GM12801 (cell line): Measurements from ENCODE around the gene TRIM52.

ENCODE experiments used
- TF ChIP-seq, protein P1 (sequence below): IDR thresholded peaks from one replicate; pipeline ENCODE4 v1.5.1; 2011; ENCODE audit warnings: control low read depth; ENCODE audit not compliant: insufficient read length; ENCODE audit errors: extremely low read depth

TRIM52 gene

DNA sequence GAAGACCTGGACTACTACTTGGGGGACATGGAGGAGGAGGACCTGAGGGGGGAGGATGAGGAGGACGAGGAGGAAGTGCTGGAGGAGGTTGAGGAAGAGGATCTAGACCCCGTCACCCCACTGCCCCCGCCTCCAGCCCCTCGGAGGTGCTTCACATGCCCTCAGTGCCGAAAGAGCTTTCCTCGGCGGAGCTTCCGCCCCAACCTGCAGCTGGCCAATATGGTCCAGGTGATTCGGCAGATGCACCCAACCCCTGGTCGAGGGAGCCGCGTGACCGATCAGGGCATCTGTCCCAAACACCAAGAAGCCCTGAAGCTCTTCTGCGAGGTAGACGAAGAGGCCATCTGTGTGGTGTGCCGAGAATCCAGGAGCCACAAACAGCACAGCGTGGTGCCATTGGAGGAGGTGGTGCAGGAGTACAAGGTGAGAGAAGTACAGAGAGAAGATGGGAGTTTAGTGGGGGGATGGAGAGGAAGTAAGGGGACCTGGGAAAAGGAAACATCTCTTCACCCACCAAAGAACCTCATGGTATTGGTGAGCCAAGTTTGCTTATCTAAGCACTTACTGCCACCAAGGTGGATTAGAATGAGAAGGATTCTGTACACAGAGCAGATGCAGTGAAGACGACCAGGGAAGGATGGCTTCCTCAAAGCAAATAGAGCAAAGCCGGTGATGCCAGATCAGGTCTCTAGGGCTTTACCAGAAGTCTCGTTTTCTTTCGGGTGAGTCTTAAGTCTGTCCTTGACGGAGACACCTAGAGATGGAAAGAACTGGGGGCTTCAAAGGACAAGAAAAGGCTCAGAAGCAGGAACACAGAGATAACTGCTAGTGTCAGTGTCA lies 36.3 kb downstream of the TRIM52 start:
- TF ChIP-seq, protein P1, sequence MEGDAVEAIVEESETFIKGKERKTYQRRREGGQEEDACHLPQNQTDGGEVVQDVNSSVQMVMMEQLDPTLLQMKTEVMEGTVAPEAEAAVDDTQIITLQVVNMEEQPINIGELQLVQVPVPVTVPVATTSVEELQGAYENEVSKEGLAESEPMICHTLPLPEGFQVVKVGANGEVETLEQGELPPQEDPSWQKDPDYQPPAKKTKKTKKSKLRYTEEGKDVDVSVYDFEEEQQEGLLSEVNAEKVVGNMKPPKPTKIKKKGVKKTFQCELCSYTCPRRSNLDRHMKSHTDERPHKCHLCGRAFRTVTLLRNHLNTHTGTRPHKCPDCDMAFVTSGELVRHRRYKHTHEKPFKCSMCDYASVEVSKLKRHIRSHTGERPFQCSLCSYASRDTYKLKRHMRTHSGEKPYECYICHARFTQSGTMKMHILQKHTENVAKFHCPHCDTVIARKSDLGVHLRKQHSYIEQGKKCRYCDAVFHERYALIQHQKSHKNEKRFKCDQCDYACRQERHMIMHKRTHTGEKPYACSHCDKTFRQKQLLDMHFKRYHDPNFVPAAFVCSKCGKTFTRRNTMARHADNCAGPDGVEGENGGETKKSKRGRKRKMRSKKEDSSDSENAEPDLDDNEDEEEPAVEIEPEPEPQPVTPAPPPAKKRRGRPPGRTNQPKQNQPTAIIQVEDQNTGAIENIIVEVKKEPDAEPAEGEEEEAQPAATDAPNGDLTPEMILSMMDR, result no peak

DNA sequence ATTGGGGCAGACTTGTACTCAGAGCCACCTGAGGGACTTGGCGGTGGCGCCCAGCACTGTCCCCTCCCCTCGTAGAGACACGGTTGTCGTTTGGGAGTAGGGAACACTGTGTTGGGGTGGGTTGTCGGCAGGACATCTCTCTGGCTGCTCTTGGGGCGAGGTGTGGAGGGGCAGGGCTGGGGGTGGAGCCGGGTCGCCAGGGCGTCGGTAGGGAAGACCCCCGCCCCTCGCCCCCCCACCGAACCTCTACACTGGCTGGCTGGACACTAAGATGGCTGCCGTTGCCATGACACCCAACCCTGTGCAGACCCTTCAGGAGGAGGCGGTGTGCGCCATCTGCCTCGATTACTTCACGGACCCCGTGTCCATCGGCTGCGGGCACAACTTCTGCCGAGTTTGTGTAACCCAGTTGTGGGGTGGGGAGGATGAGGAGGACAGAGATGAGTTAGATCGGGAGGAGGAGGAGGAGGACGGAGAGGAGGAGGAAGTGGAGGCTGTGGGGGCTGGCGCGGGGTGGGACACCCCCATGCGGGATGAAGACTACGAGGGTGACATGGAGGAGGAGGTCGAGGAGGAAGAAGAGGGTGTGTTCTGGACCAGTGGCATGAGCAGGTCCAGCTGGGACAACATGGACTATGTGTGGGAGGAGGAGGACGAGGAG lies 37.1 kb downstream of the TRIM52 start:
- TF ChIP-seq, protein P1, result no peak

DNA sequence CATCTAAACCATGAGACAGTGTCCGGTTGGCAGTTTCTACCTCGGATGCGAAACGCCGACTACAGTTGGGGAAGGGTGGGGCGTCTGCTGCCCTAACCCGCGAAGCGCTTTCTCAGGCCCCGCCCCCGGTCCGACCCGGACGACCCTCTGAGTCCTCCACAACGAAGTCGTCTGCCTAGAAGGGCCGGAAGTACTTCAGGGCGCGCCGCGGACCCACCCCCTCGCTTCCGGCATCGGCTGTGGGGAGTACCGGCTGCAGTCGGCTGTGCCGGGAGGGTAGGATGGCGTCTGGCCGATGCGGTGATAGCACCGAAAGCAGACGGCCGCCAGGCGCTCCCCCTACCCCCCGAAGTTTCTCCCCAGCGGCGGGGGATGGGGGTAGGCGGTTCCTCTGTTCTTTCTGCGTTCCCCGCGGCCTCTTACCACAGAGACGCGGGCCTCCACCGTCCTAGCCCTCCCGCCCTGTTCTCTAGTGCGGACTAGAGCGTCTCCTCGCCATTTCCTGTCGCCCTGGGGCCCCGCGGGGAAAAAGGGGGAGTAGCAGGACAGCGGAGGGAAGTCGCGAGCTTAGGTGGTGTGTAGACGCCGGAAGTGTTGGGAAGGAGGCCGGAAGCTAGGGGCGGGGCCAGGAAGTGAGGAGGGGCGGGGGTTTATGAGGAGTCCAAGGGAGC lies 37.8 kb downstream of the TRIM52 start, which contains the start of gene TRIM41:
TSS of gene TRIM41 (plus strand) at position 224 of the 671 bp plus-strand sequence. CDS start 719 bp downstream, outside the sequence.
- TF ChIP-seq, protein P1, result no peak

DNA sequence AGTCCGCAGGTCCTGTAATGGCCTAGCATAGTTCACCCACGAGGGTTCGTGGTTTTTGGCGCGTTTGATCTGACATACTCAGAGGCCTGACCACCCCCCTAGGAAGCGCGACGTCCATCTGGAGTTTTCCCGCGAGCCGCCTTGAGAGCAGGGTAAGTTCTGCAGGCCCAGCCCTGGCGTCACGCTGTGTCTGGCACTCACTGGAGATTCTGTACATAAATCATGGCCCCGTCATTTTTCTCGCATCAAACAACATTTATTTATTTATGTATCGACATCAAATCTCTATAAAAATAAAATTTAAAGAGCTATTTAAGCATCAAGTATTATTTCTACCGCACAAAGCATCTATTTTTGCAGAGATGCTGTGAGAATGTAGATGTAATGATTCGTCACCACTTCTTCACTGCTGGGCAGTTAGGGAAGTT lies 38.3 kb downstream of the TRIM52 start:
- TF ChIP-seq, protein P1, result no peak

DNA sequence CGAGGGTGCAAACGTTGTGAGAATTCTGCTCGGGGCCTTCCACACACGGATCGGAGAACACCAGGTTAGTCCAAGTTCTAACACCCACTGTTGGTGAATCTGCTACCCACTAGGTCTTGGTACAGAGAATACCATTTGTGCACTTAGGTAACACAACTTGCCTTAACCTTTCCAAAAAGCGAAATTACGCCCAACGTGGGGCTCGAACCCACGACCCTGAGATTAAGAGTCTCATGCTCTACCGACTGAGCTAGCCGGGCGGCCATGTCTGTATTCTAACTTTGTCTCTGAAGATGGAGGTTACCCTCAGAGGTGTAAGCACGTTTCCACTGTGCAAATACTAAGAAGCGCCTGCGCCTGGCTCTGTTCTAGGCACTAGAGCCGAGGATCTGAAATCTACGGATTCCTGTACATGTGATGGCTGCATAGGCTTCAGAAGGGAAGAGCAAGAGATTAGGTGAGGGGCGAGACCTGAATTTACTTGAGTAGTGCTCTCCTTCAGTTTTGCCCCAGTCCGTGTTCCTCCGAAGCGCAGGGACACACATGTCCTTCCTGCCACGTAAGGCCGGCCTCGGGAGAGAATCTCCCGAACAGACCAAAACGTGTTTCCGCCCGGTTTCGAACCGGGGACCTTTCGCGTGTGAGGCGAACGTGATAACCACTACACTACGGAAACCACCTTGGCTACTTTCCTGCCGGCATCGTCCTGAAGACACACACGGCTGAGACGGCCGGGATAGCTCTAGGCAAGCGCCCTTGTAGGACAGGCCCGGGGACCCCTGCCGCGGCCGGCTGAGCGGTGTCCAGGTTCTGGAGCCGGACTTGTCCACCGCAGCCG lies 38.9 kb downstream of the TRIM52 start:
- TF ChIP-seq, protein P1, result no peak

DNA sequence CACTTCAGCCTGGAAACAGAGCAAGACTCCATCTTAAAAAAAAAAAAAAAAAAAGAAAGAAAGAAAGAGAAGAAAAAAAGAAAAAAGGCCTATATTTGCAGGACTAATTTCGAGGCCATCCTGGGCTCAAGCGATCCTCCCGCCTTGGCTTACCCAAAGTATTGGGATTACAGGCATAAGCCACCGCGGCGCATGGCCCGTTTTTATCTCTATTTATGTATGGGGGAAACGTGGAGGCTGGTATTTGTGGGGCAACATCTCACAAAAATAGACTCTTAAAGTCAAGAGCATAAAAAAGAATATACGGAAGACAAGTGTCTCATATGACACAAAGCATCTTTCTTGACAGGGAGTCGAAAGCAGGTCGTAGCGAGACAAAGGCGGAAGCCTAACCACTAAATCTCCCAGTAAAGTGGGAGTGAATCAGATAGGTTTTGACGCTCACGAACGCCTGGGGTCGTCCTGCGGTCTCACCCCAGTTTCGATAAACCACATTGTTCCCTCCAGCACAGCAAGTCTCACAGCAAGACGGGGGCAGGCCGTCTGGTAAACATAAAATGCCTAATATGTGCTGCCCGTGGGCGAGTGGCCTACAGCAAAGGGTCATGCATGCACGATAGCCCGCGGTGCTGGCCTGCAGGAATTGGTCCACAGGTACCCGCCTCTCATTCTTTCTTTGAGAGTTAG lies 39.7 kb downstream of the TRIM52 start:
- TF ChIP-seq, protein P1, result no peak
